ENCODE measurements around the gene DNAH11. TPM values are rescaled to one million over a fixed set of nuclear protein-coding genes. Genes with fewer than 3 reads are reported as not detected.

Gene DNAH11
- polyA plus RNA-seq, 3 donors, result under 0.01 to 0.30 (median 0.10) TPM

GRCh38 chr7:21608465-21608864 lies 65.6 kb downstream of the DNAH11 start:
- WGBS, 3 donors, result 66 to 73% (median 69%) methylated on average over 3 of the region's 3 CpGs

GRCh38 chr7:21611129-21611528 lies 68.3 kb downstream of the DNAH11 start:
- 82 to 87% (median 85%) methylated on average over 4 of the region's 4 CpGs for WGBS, 3 donors

More at GRCh38 chr7:21608465-21608864, 65.6 kb downstream of the DNAH11 start:
- no peak overlapping the region for H3K27ac ChIP-seq (ENCODE audit: low read depth, low read length)

GRCh38 chr7:21616091-21616490 lies 73.3 kb downstream of the DNAH11 start:
- 40 to 63% (median 50%) methylated on average over 2 of the region's 2 CpGs for WGBS, 3 donors
- H3K27ac ChIP-seq (ENCODE audit: low read depth, low read length), result no peak overlapping the region

More at GRCh38 chr7:21611129-21611528, 68.3 kb downstream of the DNAH11 start:
- no peak overlapping the region for H3K27ac ChIP-seq (ENCODE audit: low read depth, low read length)

DNA sequence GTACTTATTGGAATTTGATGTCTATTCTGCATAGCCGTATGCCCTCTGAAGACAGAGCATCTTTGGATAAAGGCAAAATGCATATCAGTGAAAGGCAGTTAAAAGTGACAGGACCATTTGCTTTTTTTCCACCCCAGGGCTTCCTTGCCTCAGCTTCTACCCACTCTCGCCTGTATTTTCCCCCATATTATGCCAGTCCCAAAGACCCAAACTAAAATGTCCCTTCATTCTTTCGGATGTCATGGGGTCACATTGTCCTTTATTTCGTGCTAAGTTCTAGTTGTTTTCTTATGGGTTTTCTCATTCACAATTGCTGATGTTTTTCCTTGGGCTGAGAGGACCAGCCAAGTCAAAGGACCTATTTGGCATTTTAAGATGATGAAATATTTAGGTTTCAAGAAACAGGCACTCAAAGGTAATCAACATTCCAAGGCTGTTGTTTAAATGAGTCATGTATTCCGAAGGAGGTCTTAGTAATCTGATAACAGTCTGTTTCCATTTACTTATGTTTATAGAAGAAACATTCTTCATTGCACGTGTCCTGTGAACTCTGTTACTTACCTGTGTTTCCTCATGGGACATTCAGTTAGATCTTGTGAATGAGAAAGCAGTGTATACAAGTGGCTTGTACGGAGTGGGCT lies 74.1 kb downstream of the DNAH11 start:
- 62 to 73% (median 64%) methylated on average over 7 of the region's 7 CpGs for WGBS, 3 donors
- no peak overlapping the region for H3K27ac ChIP-seq (ENCODE audit: low read depth, low read length)

DNA sequence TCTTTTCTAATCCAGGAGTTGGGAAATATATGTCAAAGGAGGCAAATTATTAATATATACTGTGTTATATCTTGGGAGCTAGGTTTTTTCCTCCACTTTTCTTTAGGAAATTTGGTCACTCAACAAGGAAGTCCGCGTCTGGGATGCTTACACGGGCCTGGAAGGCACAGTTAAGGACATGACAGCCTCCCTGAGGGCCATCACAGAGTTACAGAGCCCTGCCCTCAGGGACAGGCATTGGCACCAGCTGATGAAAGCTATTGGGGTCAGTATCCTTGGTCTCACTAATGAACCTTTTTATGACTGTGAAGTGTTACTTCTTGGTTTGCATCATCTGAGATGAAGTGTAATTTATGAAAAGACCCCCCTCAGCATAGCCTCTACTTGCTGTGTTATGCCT lies 74.7 kb downstream of the DNAH11 start:
- WGBS, 3 donors, result 65 to 81% (median 68%) methylated on average over 3 of the region's 3 CpGs
- no peak overlapping the region for H3K27ac ChIP-seq (ENCODE audit: low read depth, low read length)

DNA sequence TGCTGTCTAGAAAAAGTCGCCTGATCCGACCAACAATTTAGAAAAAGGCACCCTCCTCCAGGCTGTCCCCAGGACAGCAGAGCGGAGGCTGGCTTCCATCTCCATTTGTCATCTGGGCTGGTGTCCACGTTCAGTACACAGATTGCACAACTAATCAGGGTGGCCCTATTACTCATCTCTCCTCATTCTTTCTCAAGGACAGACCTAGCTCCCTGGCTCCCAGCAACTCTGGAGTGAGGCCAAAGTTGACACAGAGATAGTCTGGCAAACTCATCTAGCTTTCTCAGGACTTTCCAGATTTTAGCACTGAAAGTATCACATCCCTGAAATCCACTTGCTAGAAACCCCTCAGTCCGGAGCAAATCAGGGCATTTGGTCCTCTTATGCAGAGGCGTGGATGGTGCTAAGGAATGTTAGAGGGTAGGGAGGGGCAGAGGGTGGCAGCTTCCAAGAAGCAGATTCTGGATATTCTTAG lies 75.1 kb downstream of the DNAH11 start:
- H3K27ac ChIP-seq (ENCODE audit: low read depth, low read length), result no peak overlapping the region
- WGBS, 3 donors, result 60 to 70% (median 68%) methylated on average over 6 of the region's 6 CpGs

- 72 to 88% (median 87%) methylated on average over 8 of the region's 8 CpGs for whole genome bisulfite sequencing, 3 donors
- H3K27ac ChIP-seq (ENCODE audit: low read depth, low read length), result no peak overlapping the region
Observed at GRCh38 chr7:21618706-21619105, 75.9 kb downstream of the DNAH11 start.

DNA sequence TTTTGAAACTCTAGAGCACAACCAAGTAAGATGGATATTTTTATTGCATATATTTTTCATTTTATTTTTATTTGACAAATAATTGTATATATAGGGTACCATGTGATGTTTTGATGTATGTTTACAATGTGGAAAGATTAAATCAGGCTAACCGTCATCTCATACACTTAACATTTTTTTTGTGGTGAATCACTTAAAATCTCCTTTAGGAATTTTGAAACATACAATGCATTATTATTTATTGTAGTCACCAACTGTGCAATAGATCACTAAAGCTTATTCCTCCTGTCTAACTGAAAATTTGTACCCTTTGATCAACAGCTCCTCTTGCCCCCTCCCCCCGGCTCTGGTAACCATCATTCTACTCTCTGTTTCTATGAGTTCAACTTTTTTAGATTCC lies 77.2 kb downstream of the DNAH11 start:
- WGBS, 3 donors, result 76 to 85% (median 77%) methylated on average over 2 of the region's 2 CpGs
- no peak overlapping the region for H3K27ac ChIP-seq (ENCODE audit: low read depth, low read length)

GRCh38 chr7:21624320-21624719 lies 81.5 kb downstream of the DNAH11 start:
- H3K27ac ChIP-seq (ENCODE audit: low read depth, low read length), result no peak overlapping the region

GRCh38 chr7:21636694-21637093 lies 93.9 kb downstream of the DNAH11 start:
- H3K27ac ChIP-seq (ENCODE audit: low read depth, low read length), result no peak overlapping the region
- WGBS, 3 donors, result 50 to 79% (median 74%) methylated on average over 4 of the region's 4 CpGs

- H3K27ac ChIP-seq (ENCODE audit: low read depth, low read length), result no peak overlapping the region
- WGBS, 3 donors, result 72 to 82% (median 82%) methylated on average over 3 of the region's 3 CpGs
Observed at GRCh38 chr7:21639206-21639868, 96.5 kb downstream of the DNAH11 start.

DNA sequence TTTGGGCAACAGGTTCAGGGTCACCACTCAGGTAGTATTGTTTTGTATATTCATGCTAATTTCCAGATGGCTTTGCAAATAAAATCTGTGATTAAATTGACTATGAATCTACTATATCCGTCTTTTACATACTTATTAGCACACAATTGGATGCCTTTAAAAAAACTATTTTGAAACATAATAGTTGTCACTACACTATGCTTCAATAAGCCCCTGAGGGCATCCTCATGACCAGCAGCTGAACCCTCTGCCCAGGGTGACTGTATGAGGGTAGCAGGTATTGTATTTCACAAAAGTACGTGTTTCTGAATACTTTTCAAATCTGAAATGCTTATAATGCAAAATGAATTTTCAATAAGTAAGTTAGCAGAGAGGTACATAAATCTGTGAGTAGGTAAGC lies 97.3 kb downstream of the DNAH11 start:
- 68 to 87% (median 80%) methylated on average over 2 of the region's 2 CpGs for WGBS, 3 donors
- no peak overlapping the region for H3K27ac ChIP-seq (ENCODE audit: low read depth, low read length)

- H3K27ac ChIP-seq (ENCODE audit: low read depth, low read length), result no peak overlapping the region
- WGBS, 3 donors, result 82 to 84% (median 82%) methylated on average over 4 of the region's 4 CpGs
Observed at GRCh38 chr7:21641546-21641945, 98.7 kb downstream of the DNAH11 start.

GRCh38 chr7:21642422-21642821 lies 99.6 kb downstream of the DNAH11 start:
- 51 to 69% (median 66%) methylated on average over 4 of the region's 4 CpGs for WGBS, 3 donors
- no peak overlapping the region for H3K27ac ChIP-seq (ENCODE audit: low read depth, low read length)

DNA sequence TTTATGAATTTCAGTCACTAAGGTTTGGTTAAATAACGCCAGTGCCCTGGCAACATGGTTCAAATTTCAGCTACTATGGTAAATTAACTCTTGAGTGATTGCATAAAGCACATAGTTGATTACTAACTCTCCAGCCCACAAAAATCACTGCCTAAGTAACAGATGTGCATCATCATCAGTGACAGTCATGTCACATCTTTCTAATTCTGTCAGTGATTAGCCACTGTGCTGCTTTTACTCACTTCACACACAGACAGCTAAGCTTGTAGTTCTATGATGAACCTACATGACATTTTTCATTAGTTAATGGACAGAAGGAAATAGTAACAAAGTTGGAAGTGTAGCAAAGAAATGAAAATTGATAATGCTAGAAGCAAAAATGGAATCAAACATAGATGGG lies 108.9 kb downstream of the DNAH11 start:
- no peak overlapping the region for H3K27ac ChIP-seq (ENCODE audit: low read depth, low read length)
- WGBS, 3 donors, result 52 to 59% (median 58%) methylated on average over 1 of the region's 1 CpG

DNA sequence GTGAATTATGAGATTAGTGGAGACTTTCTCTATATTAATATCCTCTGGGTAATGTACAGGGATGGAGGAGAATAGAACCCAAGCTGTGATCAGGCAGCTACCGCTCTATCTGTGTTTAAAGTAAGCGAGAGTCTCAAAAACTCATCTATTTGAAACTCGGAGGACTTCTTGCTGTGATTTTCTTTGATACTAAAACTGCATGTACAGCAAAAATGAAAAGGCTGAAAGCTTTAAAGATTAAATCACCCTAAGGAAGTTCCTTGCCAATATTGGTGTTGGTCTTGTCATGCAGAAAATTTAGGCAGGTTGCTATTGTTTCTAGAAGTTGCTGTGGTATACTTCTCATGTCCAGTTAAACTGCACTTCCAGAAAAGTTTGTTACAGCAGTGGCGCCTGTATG lies 110.8 kb downstream of the DNAH11 start:
- H3K27ac ChIP-seq (ENCODE audit: low read depth, low read length), result no peak overlapping the region
- 86 to 94% (median 90%) methylated on average over 4 of the region's 4 CpGs for WGBS, 3 donors

GRCh38 chr7:21656081-21656480 lies 113.2 kb downstream of the DNAH11 start:
- 79 to 83% (median 81%) methylated on average over 5 of the region's 5 CpGs for WGBS, 3 donors
- H3K27ac ChIP-seq (ENCODE audit: low read depth, low read length), result no peak overlapping the region

GRCh38 chr7:21656796-21657195 lies 114.0 kb downstream of the DNAH11 start:
- WGBS, 3 donors, result 72 to 76% (median 72%) methylated on average over 2 of the region's 2 CpGs
- H3K27ac ChIP-seq (ENCODE audit: low read depth, low read length), result no peak overlapping the region

DNA sequence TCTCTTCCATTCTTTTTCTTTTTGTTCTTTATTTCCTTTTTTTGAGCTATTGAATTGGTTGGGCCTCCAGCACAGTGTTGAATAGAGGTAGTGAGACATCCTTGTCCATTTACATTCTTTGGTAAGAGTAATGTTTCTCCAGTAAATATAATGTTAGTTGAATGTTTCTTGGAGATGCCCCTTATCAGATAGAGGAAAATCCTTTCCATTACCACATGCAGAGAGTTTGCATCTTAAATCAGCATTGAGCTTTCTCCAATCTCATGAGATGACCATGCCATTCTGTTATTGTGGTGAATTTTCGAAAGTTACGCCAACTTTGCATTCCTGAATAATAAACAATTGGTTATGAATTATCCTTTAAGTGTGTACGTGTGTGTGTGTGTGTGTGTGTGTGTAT lies 127.7 kb downstream of the DNAH11 start:
- 75 to 88% (median 83%) methylated on average over 3 of the region's 3 CpGs for WGBS, 3 donors
- no peak overlapping the region for H3K27ac ChIP-seq (ENCODE audit: low read depth, low read length)

- 46 to 67% (median 46%) methylated on average over 3 of the region's 3 CpGs for WGBS, 3 donors
Observed at GRCh38 chr7:21671859-21672258, 129.0 kb downstream of the DNAH11 start.

More at GRCh38 chr7:21671859-21672258, 129.0 kb downstream of the DNAH11 start:
- H3K27ac ChIP-seq (ENCODE audit: low read depth, low read length), result no peak overlapping the region

All from adipose tissue (tissue), 3 donors.